Activated CD4-positive, alpha-beta T cell treated with anti-CD3 and anti-CD28 coated beads for 1 hour (primary cell): Measurements from ENCODE around the gene SPATA31A6.
"Not testable (repeated sequence)": the region's sequence is repeated elsewhere in the genome, so short reads cannot be mapped to it uniquely, and the experiment has no call there.

Source experiments
- DNase-seq: peaks from one replicate; pipeline ENCODE4 v3.0.0-alpha.2; 2020

Gene SPATA31A6

DNA sequence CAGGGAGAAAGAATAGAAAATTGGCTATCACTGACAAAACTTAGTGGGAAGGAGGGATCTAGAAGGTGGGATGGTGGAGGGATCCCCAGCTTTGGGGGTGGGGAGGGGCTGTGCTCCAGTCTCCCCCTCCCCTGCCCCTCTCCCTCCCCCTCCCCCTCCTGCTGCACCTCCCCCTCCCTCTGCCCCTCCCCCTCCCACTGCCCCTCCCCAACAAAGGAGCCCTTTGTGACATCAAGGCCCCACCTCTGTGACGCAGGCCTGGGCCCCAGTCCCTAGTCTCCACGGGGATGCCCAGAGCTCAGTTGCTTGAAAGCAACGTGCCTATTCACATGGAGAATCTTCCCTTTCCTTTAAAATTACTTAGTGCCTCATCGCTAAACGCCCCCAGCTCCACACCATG is at the start of gene SPATA31A6:
SPATA31A6 (plus strand) TSS at position 301 of the 400 bp plus-strand sequence; CDS start at position 330, 29 bp downstream.
- not testable (repeated sequence) for DNase-seq

DNA sequence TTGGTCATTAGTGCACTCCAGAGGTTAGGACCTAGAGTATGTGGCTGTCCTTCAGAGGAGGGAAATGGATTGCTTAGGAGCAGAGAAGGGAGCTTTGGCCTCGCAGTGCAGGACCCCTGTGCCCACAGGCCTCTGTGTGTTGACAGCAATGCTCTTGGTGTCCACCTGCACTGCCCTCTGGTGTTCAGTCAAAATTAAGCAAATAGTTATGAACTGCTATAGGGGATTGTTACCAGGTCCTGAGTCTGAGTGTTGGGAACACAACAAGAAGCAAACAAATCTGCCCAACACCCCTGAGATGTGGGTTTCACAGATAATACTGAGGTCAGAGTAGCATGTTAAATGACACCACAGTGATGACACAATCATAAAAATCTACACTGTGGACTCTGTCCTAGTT is 23.2 kb upstream of the SPATA31A6 start:
- not testable (repeated sequence) for DNase-seq

DNA sequence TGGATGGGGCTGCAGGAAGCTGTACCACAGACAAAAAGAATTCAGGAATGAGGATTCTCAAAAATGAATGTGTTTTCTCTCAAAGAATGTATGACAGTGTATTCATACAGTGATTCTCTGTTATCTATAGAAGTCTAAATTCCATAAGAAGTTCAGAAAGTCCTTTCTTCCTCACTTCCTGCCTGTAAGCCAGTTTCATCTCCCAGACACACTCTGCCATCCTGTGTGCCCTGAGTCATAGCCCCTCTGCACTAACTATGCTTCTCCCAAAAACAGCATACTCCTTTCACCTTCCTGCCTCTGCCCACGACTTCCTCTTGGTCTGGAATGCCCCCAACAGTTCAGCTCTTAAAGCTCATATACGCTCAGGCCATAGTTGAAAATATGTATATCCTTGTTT is 36.4 kb downstream of the SPATA31A6 start:
- DNase-seq, result not testable (repeated sequence)

DNA sequence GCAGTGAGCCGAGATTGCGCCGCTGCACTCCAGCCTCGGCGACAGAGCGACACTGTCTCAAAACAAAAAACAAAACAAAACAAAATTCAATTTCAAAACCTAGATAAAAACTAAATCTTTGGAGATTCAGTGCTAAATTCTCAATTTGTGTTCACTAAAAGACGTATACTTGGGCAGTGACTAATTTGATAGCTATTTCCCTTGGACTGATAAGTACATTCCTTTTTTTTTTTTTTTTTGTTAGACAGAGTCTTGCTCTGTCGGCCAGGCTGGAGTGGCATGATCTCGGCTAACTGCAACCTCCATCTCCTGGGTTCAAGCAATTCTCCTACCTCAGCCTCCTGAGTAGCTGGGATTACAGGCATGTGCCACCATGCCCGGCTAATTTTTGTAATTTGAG is 39.8 kb downstream of the SPATA31A6 start:
- DNase-seq, result not testable (repeated sequence)

DNA sequence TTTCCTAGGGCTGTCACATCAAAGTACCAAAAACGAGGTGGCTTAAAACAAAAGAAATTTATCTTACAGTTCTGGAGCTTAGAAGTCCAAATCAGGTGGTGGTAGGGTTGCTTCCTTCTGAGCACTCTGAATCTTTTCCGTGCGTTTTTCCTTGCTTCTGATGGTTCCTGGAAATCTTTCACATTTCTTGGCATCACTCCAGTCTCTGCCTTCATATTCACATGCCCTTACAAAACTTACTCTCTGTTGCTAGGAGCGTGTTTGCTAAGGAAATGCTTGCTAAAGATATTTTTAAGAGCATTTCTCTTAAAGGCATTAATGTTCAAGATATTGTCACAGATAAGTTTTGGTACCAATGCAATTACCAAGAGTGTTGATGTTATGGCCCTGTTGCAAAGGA is 49.6 kb downstream of the SPATA31A6 start:
- DNase-seq, result not testable (repeated sequence)

DNA sequence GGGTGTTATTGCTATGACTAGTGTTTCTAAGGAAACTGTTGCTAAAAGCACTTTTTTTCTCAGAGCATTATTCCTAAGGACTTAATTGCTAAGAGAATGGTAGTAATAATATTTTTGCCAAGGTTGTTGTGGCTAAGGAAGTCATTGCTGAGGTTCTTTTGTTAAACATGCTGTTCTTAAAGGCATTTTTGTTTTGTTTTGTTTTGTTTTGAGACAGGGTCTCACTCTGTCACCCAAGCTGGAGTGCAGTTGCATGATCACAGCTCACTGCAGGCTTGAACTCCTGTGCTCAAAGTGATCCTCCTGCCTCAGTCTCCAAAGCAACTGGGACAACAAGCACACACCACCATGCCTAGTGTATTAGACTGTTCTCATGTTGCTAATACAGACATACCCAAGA is 51.2 kb downstream of the SPATA31A6 start:
- not testable (repeated sequence) for DNase-seq

DNA sequence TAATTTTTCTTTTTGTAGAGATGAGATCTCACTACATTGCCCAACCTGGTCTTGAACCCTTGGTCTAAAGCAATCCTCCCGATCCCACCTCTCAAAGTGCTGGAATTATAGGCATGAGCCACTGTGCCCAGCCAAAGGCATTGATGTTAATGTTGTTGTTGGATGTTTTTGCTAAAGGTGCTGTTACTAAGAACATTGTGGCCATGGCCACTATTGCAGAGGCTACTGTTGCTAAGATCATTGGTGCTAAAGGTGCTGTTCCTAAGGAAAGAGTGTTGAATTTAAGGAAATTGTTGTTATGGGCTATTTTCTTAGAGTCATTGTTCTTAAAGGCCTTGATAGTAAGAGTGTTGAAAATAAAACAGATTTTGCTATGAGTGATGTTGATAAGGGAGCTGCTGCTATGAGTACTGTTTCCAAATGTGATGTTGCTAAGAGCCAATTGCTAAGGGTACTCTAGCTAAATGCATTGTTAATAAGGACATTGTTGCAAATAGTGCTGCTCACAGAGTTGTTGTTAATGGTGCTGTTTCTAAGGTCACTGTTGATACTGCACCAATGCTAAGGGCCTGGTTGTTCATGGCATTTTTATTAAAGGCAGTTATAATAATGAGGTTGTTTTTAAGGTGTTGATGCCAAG is 52.0 kb downstream of the SPATA31A6 start:
- DNase-seq, result not testable (repeated sequence)

DNA sequence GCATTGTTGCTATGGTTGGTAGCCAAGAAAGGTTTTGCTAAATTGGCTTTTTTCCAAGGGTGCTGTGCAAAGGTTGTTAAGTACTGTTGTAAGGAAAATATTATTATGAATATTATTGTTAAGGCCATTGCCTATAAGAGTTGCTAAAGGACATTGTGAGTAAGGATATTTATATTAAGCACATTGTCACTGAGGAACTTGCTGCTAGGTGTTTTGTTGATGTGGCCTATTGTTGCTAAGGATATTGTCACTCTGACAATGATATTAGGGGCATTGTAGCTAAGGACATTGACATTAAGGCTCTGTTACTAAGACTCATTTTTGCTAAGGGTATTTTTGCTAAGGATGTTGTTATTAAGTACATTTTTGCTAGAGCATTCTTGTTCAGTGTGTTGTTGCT is 52.6 kb downstream of the SPATA31A6 start:
- DNase-seq, result not testable (repeated sequence)

DNA sequence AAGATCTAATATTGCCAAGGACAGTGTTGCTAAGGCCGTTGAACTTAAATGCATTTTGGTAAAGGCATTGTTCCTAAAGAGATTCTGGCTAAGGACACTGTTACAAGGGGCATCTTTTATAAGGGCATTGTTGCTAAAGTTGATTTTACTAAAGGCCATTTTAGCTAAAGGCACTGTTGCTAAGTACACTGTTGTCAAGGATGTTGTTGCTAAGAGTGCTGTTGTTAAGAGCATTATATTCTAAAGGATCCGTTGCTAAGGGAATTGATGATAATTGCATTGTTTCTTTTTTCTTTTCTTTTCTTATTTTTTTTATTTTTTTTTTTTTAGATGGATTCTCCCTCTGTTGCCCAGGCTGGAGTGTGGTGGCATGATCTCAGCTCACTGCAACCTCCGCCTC is 53.9 kb downstream of the SPATA31A6 start:
- DNase-seq, result not testable (repeated sequence)

DNA sequence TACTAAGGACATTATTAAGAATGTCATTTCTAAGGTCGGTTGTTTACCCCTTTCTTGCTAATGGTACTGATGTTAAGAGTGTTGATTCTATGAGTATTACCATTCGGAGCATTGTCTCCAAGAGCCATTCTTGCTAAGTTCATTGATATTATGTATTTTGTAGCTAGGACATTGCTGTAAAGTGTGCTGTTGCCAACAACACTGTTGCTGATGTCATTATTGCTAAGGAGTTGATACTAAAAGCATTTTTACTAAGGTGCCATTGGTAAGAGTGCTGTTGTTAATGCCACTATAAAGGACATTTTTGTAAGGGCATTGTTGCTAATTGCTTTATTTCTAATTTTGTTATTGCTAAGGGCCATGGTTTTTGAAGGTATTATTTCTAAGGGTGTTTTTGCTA is 55.4 kb downstream of the SPATA31A6 start:
- not testable (repeated sequence) for DNase-seq
